T1000 (cell line): ENCODE measurements around the gene AXDND1.
A peak's percentile ranks its signal among the peaks of the same experiment; 100 is the strongest.
"Not testable (repeated sequence)": the region's sequence is repeated elsewhere in the genome, so short reads cannot be mapped to it uniquely, and the experiment has no call there.

Source experiments
- DNase-seq: peaks from one replicate; lab custom pipeline; 2025; ENCODE audit warnings: mixed read lengths; lab: John Stamatoyannopoulos, UW

The AXDND1 gene

DNA sequence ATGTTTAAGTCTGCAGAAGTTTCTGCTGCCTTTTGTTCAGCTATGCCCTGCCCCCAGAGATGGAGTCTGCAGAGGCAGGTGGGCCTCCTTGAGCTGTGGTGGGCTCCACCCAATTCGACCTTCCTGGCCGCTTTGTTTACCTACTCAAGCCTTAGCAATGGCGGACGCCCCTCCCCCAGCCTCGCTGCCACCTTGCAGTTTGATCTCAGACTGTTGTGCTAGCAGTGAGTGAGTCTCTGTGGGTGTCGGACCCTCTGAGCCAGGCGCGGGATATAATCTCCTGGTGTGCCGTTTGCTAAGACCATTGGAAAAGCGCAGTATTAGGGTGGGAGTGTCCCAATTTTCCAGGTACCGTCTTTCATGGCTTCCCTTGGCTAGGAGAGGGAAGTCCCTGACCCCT, 99.9 kb downstream of the AXDND1 start:
- not testable (repeated sequence) for DNase-seq

- no peak for DNase-seq
Measured at GRCh38 chr1:179474713-179475112, 108.9 kb downstream of the AXDND1 start.

DNA sequence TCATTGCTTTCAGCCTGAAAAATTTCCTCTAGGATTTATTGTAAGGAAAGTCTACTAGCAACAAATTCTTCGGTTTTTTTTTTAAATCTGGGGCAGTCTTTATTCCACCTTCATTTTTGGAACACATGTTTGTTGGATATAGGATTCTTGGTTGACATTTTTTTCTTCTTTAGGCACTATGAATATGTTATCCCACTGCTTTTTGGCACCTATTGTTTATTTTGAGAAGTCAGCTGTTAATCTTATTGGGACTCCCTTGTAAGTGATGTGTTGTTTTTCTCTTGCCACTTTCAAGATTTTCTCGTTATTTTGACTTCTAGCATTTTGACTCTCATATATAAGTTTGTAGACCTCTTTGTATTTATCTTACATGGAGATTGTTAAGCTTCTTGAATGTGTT, 110.7 kb downstream of the AXDND1 start:
- no peak for DNase-seq

DNA sequence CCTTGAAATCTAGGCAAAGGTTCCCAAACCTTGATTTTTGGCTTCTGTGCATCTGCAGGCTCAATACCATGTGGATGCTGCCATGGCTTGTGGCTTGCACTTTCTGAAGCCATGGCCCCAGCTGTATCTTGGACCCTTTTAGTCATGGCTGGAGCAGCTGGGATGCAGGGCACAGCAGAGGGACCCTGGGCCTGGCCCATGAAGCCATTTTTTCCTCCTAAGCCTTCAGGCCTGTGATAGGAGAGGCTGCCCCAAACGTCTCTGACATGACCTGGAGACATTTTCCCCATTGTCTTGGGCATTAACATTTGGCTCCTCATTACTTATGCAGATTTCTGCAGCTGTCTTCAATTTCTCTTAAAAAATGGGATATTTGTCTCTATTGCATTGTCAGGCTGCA, 112.6 kb downstream of the AXDND1 start:
- no peak for DNase-seq

DNA sequence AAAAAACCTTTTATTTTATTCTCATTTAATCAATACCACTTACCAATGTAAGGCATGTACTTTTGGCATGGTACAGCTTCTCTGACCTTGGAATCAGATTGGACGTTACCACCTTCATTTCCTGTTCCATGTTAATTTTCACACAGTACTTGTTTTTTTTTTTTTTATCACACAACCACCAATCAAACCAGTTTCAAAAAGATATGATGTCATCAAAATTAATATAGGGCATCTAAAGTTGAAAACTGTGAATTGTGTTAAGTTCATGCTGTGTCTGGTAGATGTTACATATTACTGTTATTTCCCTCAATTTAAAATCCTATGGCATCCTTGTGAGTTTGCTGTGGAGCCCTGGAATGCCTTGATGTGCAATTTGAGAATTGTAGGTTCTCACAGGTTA, 124.8 kb downstream of the AXDND1 start:
- DNase-seq, result no peak

GRCh38 chr1:179493323-179493722, 127.6 kb downstream of the AXDND1 start:
- no peak for DNase-seq

DNA sequence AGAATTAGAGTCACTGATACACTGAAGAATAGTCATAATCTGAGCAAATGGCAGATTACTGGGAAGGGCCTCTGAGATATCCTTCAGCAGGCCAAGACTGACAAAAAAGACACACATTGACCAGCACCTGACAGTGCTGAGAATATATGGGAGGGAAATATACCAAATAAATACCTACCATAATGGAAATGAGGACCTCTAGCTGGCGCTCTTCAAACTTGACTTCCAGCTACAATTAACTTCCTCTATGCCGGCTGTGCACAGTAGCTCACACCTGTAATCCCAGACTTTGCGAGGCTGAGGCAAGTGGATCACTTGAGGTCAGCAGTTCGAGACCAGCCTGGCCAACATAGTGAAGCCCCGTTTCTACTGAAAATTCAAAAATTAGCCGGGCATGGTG, 140.4 kb downstream of the AXDND1 start:
- DNase-seq, result no peak

DNA sequence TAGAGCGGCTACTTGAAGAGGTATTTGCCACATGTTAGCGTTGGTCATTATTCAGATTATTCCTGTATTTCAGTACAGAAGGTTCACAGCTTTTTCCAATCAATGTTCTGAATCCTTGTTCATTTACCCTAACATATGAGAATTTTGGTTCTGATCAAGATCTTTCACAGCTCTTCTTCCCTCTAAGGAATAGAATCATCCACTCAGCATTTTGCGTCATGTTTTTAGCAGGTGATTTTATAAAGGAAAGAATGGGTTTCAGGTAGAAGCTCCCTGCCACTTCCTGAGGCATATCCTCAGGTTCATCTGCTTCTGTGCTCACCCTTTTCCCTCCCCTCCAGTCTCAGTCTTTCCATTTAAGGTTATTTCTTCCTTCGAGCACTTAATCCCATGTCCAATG, 143.6 kb downstream of the AXDND1 start:
- DNase-seq, result no peak

DNA sequence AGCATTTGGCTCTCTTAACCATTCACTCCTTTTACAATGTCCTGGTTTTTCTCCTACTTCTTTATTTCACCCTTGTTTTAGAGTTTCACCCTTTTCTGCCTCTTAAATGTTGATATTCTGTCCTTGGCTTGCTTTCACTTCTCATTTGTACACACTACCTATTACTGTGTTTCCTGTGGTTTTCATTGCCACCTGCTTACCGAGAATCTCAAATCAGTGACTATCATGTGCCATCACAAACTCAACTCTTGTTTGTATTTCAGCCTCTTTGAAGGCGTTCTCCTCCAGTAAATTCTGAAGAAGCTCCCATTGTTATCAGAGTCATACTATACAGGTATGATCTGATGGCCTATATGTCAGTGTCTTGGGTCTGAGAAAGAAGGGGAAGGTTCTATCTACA, 144.3 kb downstream of the AXDND1 start:
- DNase-seq, result no peak

DNA sequence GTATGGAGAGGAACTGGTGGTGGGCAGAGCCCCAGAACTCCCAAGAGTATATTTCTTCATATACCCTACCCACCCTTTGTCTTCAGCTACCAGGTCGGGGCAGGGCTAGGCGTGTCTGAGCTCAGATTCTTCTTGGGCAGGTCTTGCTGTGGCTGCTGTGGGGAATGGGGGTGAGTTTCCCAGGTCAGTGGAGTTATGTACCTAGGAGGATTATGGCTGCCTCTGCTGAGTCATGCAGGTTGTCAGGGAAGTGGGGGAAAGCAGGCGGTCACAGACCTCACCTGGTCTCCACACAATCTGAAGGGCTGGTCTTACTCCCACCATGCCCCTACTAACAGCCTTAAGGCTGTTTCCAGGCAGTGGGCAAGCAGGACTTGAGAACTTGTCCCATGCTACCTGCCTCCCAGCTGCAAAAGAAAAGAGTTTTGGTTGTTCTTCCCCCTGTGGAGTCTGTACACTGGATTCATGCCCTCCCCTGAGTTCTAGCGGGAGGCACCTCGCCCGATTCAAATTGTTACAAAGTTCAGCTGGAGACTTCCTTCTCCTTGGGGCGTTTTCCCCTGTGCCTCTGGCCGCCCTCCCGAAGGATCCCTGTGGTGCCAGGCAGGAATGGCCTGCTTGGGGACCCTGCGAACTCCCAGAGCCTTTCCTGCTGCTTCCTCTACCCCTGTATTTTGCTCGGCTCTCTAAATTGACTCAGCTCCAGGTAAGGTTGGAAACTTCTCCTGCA, 151.4 kb downstream of the AXDND1 start:
- no peak for DNase-seq

DNA sequence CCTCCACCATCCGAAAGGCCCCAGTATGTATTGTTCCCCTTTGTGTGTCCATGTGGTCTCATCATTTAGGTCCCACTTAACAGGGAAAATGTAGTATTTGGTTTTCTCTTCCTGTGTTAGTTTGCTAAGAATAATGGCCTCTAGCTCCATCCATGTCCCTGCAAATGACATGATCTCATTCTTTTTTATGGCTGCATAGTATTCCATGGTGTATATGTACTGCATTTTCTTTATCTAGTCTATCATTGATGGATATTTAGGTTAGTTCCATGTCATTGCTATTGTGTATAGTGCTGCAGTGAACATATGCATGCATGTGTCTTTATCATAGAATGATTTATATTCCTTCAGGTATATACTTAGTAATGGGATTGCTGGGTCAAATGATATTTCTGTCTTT, 152.8 kb downstream of the AXDND1 start:
- not testable (repeated sequence) for DNase-seq

DNA sequence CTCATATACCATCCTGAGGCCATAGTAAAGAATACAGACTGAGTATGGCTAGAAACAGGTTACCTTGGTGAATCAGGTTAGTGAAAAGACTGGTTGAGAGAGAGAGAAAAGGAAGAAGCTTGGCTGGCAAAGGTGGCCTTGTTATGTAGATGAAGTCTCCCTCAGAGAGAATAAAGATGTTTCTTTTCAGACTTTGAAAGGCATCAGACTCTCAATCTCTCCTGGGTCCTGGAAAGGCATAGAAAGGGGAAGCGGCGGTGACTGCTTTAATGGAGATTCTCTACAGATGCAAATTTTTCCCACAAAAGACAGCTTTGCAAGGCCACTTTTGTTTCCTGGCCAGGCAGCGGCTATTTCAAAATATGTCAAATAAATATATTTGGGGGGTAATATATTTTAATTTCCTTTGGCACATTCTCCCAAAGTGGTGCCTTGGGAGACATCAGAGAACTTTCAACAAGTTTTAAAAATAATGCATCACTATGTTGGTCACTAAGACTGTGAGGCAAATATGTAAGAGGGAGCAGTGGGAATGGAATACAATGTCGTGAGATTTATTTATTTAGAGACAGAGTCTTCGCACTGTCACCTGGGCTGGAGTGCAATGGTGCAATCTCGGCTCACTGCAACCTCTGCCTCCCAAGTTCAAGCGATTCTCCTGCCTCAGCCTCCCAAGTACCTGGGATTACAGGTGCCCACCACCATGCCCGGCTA, 163.9 kb downstream of the AXDND1 start:
- no peak for DNase-seq

DNA sequence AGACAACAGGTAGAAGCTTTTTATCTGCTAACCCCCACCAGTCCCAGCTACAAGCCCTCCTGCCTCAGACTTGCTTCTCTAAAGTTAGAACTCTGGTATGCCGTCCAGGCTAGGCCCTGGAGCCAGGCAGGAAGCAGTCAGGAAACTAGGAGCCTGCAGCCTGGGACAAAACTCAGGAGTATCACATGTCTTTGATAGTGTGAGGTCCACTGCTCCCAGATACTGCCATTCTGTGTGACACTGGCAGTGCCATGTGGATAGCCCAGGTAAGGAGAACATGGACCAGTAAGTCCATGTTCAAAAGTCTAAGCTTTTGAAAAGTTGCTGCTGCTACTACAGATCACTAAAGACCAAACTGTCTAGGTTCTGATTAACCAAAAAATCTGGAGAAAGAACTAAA, 164.6 kb downstream of the AXDND1 start:
- no peak for DNase-seq

DNA sequence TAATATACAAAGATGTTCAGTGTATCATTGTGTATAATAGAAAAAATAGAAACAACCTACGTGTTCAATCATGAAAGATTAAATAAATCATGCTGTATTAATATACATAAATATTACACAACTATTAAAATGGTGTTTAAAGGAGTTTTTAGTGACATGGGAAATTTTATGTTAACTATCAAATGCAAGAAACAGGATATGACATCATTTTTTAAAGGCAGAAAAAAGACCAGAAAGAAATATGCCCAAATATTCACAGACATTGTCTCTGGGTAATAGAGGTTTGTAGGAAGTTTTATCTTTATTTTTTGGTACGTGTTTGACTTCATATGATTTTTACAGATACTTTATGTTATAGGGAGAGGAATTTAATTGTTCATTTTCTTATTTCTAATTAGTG, 176.0 kb downstream of the AXDND1 start:
- DNase-seq, result no peak

DNA sequence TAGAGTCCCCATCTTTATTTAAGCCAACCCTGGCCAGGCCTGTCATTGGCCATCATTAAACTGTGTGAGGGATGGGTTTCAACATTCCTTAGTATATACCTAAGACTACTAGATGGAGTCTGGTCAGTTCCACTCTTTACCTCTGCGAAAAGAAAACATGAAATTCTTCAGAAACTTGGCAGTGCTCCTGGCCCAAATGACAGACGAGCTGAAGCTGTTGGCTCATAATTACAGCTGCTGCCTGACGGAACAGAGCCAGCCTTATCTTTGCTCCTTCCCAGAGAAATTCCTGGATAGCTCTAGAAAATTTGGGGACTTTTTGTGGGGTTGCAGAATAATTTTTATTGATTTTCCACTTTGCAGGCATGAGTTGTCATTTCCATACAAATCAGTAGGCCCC, 179.6 kb downstream of the AXDND1 start:
- DNase-seq, result no peak

DNA sequence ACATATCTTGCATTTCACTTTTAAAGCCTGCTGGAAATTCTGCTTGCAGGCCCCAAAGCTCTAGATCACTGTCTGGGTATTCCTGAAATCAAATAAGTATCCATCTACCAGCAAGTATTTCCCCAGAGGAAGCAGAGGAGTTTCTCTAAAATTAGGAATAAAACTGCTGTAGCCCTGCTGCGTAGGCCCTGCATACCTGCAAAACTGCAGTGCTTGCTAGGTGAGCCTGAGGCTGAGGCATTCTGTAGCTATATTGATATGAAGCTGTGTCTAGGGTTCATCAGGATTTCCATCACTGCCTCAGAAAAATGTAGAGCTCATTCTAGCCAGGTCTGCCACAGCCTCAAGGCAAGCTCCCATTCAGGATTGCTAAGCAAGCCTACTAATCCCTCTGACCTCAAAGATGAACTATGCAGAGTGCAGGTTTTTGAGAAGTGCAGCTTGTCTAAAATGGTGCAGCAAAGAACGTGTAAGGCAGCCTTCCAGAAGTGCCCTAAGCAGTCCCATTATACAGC, 181.3 kb downstream of the AXDND1 start:
- no peak for DNase-seq

DNA sequence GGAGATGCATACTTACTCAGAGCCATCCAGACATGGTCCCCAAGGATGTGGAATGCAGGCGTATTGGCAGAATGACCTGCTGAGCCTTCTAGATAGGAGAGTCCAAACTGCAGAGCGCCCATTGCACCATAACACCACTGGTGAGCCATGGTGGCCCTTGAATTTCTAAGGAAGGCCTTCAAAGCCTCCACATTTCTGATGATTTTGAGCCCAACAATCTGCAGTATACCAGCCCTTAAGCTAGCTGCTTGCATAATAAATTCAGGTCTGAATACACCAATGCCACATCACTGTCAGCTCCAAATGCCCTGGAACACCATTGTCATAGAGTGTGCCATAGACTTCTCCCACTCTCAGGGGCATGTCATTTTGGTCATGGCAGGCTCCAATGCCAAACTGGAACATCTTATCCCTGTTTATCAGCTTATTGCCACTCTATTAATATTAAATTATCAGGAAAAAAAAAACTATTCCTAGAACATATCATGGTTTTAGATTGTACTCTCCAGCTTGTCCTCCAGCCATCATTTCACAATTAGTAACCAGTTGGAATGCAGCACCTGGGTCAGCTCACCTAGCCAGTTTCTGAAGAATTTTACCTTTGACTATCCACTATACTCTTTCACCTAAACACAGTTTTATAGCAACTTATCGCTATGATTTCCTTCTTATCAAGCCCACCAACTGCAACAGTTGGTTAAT, 183.0 kb downstream of the AXDND1 start:
- no peak for DNase-seq

- no peak for DNase-seq
Measured at GRCh38 chr1:179549368-179549700, 183.6 kb downstream of the AXDND1 start.

GRCh38 chr1:179550746-179551682, 185.2 kb downstream of the AXDND1 start:
- peak; percentile 38 for DNase-seq

DNA sequence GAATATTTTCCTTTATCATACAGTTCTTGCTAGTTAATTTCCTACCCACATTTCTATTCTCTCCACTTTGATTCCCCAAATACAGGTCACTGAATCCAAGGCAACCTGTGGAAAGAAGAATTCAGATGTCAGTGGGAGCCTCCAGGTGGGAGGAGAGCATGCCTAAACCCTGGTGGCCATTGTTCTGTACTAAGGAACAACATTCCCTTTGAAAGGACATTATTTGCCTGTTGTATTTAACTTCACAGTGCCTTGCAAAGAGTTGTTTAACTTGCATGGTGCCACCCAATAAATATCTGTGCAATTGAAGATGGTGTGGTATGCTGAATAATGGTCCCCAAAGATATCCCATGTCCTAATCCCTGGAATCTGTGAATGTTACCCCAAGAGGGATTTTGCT, 188.7 kb downstream of the AXDND1 start:
- DNase-seq, result no peak

GRCh38 chr1:179558078-179558477, 192.3 kb downstream of the AXDND1 start:
- DNase-seq, result no peak
